HepG2 (cell line): Measurements from ENCODE around the gene SRRM3. TPM values are rescaled to one million over a fixed set of nuclear protein-coding genes. Genes with fewer than 3 reads are reported as not detected.

ENCODE experiments used
- ARNT2 ChIP-seq: sonication (generic); formaldehyde crosslinking; IDR thresholded peaks from 2 replicates; pipeline ENCODE4 v1.8.0; 2022; ENCODE audit warnings: mild to moderate bottlenecking, low read depth, missing genetic modification reagents, moderate library complexity
- ASH2L ChIP-seq: fragments of 300-600, 200-600 bp; sonication (generic); IDR thresholded peaks from 2 replicates; pipeline ENCODE4 v1.7.0; 2017; ENCODE audit warnings: low read depth, mild to moderate bottlenecking, moderate library complexity, mixed read lengths, low read length; ENCODE audit not compliant: insufficient read length
- EP300 ChIP-seq, 3 experiments: sonication (generic) in 1 of 3; formaldehyde crosslinking in 1 of 3; IDR thresholded peaks; 2 replicates each; pipeline versions ENCODE4 v1.5.1 to v1.6.1; 2011 to 2020; ENCODE audit warnings: low read depth in 2 of 3, low read length in 2 of 3, borderline replicate concordance in 1 of 3, improper control_type of control experiment in 1 of 3, mild to moderate bottlenecking in 1 of 3, missing genetic modification reagents in 1 of 3, moderate library complexity in 1 of 3
- FOXA3 ChIP-seq: IDR thresholded peaks from 2 replicates; pipeline ENCODE4 v1.6.1; 2016; ENCODE audit warnings: missing genetic modification reagents, missing compliant biosample characterization
- FOXO1 ChIP-seq: sonication (generic); formaldehyde crosslinking; IDR thresholded peaks from 2 replicates; pipeline ENCODE4 v1.4.0; 2020; ENCODE audit warnings: missing genetic modification reagents
- GABPB1 ChIP-seq: IDR thresholded peaks from 2 replicates; pipeline ENCODE4 v1.6.1; 2016; ENCODE audit warnings: mild to moderate bottlenecking, missing genetic modification reagents, moderate library complexity, missing compliant biosample characterization
- MAF1 ChIP-seq: sonication (generic); formaldehyde crosslinking; IDR thresholded peaks from 2 replicates; pipeline ENCODE4 v1.5.0; 2020; ENCODE audit warnings: missing genetic modification reagents, borderline replicate concordance
- NRL ChIP-seq: sonication (generic); formaldehyde crosslinking; IDR thresholded peaks from 2 replicates; pipeline ENCODE4 v1.5.0; 2020; ENCODE audit warnings: missing genetic modification reagents, mild to moderate bottlenecking, moderate library complexity, borderline replicate concordance
- PAWR ChIP-seq: sonication (generic); formaldehyde crosslinking; IDR thresholded peaks from 2 replicates; pipeline ENCODE4 v1.4.0; 2020; ENCODE audit warnings: missing genetic modification reagents, mild to moderate bottlenecking, borderline replicate concordance
- PAX8 ChIP-seq: sonication (generic); formaldehyde crosslinking; IDR thresholded peaks from 2 replicates; pipeline ENCODE4 v1.8.0; 2022; ENCODE audit warnings: mild to moderate bottlenecking, missing genetic modification reagents, borderline replicate concordance
- PHF20 ChIP-seq: sonication (generic); formaldehyde crosslinking; IDR thresholded peaks from 2 replicates; pipeline ENCODE4 v1.5.0; 2020; ENCODE audit warnings: mild to moderate bottlenecking, missing genetic modification reagents
- RFX5 ChIP-seq: IDR thresholded peaks from 2 replicates; pipeline ENCODE4 v1.6.1; 2011; ENCODE audit warnings: low read depth, low read length, improper control_type of control experiment
- SP4 ChIP-seq: sonication (generic); formaldehyde crosslinking; IDR thresholded peaks from 2 replicates; pipeline ENCODE4 v1.8.1; 2023; ENCODE audit warnings: mild to moderate bottlenecking, missing genetic modification reagents
- TARDBP ChIP-seq: sonication (generic); formaldehyde crosslinking; IDR thresholded peaks from 2 replicates; pipeline ENCODE4 v1.8.0; 2022; ENCODE audit warnings: mild to moderate bottlenecking, missing genetic modification reagents
- ZFP36L1 ChIP-seq: sonication (generic); formaldehyde crosslinking; IDR thresholded peaks from 2 replicates; pipeline ENCODE4 v1.8.0; 2022; ENCODE audit warnings: mild to moderate bottlenecking, missing genetic modification reagents, moderate library complexity
- ZMAT3 ChIP-seq: sonication (generic); formaldehyde crosslinking; conservative IDR thresholded peaks from 2 replicates; pipeline ENCODE4 v1.7.0; 2021; ENCODE audit warnings: missing genetic modification reagents
- ZNF136 ChIP-seq: sonication (generic); formaldehyde crosslinking; IDR thresholded peaks from 2 replicates; pipeline ENCODE4 v1.8.1; 2022; ENCODE audit warnings: low read depth, mild to moderate bottlenecking, moderate library complexity, missing genetic modification reagents
- ZNF160 ChIP-seq: sonication (generic); formaldehyde crosslinking; IDR thresholded peaks from 2 replicates; pipeline ENCODE4 v1.8.0; 2022; ENCODE audit warnings: mild to moderate bottlenecking, inconsistent platforms, missing genetic modification reagents
- ZNF329 ChIP-seq: sonication (generic); formaldehyde crosslinking; IDR thresholded peaks from 2 replicates; pipeline ENCODE4 v1.9.0; 2021; ENCODE audit warnings: low read depth, mild to moderate bottlenecking, missing genetic modification reagents
- ZNF619 ChIP-seq: sonication (generic); formaldehyde crosslinking; IDR thresholded peaks from 2 replicates; pipeline ENCODE4 v1.4.0; 2020; ENCODE audit warnings: mild to moderate bottlenecking, missing genetic modification reagents
- polyA plus RNA-seq, 8 experiments: library from polyadenylated mRNA; depleted of rRNA in 3 of 8; stranded (reverse) in 7 of 8; unstranded in 1 of 8; fragments of >200 nt; fragmentation: Illumina TruSeq in 4 of 8; extraction: Trizol in 4 of 8; gene quantifications; 2 replicates each; pipeline versions ENCODE4 v1.2.1 to v1.2.3, GENCODE V29; 2011 to 2016; ENCODE audit warnings: low read depth in 4 of 8, missing spikeins in 1 of 8, mixed read lengths in 1 of 8; ENCODE audit not compliant: insufficient read depth in 1 of 8
- total RNA-seq, 5 experiments: library from RNA; depleted of rRNA; stranded (reverse); fragments of >200 nt; fragmentation: Illumina TruSeq; extraction: Trizol; gene quantifications; 2 replicates each; pipeline ENCODE4 v1.2.3, GENCODE V29; 2016; ENCODE audit warnings: low read depth in 1 of 5
- TF ChIP-seq, protein P1 (sequence below): sonication (generic); formaldehyde crosslinking; IDR thresholded peaks from 2 replicates; pipeline ENCODE4 v1.4.0; 2020; ENCODE audit warnings: missing genetic modification reagents, mild to moderate bottlenecking, borderline replicate concordance
- TF ChIP-seq, protein P2 (sequence below): sonication (generic); formaldehyde crosslinking; IDR thresholded peaks from 2 replicates; pipeline ENCODE4 v1.8.0; 2022; ENCODE audit warnings: mild to moderate bottlenecking, missing genetic modification reagents; ENCODE audit not compliant: insufficient replicate concordance
- TF ChIP-seq, protein P3 (sequence below): IDR thresholded peaks from 2 replicates; pipeline ENCODE4 v1.6.1; 2016; ENCODE audit warnings: low read depth

SRRM3 gene
- total and polyA plus RNA-seq, 2 of the 13 experiments (the other 11 are each of a cell fraction or from before 2014, with no cell fraction given) = 0.13 to 0.54 TPM

- TF ChIP-seq ZNF136 (CRISPR knock-in tag) = no peak
- 0 out of 2 replicates have a peak, but pooled peaks have one; percentile 36 for TF ChIP-seq PAWR (CRISPR knock-in tag)
- TF ChIP-seq, protein P1, sequence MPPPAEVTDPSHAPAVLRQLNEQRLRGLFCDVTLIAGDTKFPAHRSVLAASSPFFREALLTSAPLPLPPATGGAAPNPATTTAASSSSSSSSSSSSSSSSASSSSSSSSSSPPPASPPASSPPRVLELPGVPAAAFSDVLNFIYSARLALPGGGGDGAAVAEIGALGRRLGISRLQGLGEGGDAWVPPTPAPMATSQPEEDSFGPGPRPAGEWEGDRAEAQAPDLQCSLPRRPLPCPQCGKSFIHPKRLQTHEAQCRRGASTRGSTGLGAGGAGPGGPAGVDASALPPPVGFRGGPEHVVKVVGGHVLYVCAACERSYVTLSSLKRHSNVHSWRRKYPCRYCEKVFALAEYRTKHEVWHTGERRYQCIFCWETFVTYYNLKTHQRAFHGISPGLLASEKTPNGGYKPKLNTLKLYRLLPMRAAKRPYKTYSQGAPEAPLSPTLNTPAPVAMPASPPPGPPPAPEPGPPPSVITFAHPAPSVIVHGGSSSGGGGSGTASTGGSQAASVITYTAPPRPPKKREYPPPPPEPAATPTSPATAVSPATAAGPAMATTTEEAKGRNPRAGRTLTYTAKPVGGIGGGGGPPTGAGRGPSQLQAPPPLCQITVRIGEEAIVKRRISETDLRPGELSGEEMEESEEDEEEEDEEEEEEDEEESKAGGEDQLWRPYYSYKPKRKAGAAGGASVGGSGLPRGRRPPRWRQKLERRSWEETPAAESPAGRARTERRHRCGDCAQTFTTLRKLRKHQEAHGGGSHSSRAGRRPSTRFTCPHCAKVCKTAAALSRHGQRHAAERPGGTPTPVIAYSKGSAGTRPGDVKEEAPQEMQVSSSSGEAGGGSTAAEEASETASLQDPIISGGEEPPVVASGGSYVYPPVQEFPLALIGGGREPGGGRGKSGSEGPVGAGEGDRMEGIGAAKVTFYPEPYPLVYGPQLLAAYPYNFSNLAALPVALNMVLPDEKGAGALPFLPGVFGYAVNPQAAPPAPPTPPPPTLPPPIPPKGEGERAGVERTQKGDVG (CRISPR knock-in tag) = no peak
- TF ChIP-seq ARNT2 (CRISPR knock-in tag) = no peak
- no peak for TF ChIP-seq MAF1 (CRISPR knock-in tag)
- TF ChIP-seq TARDBP (CRISPR knock-in tag) = peak; percentile 68; the same call in 1 of the 2 replicates
- peak; percentile 7; the same call in 1 of the 2 replicates for TF ChIP-seq PHF20 (CRISPR knock-in tag)
- TF ChIP-seq ZNF619 (CRISPR knock-in tag) = peak; percentile 90; the same call in 1 of the 2 replicates
- peak; percentile 81 for TF ChIP-seq SP4 (CRISPR knock-in tag)
- TF ChIP-seq ZFP36L1 (CRISPR knock-in tag) = no peak
- TF ChIP-seq, protein P2, sequence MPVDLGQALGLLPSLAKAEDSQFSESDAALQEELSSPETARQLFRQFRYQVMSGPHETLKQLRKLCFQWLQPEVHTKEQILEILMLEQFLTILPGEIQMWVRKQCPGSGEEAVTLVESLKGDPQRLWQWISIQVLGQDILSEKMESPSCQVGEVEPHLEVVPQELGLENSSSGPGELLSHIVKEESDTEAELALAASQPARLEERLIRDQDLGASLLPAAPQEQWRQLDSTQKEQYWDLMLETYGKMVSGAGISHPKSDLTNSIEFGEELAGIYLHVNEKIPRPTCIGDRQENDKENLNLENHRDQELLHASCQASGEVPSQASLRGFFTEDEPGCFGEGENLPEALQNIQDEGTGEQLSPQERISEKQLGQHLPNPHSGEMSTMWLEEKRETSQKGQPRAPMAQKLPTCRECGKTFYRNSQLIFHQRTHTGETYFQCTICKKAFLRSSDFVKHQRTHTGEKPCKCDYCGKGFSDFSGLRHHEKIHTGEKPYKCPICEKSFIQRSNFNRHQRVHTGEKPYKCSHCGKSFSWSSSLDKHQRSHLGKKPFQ (CRISPR knock-in tag) = peak; percentile 83
- TF ChIP-seq GABPB1 (CRISPR knock-in tag) = peak; percentile 79; the same call in 1 of the 2 replicates
- TF ChIP-seq ZMAT3 (CRISPR knock-in tag) = 0 out of 2 replicates have a peak, but pooled peaks have one; percentile 38
- TF ChIP-seq EP300 (IDR thresholded peaks at IDR 0.05; ENCODE audit: low read depth in 2 of 2, low read length in 2 of 2) = peak in 1 of 2 experiments; percentile 82; a peak in 2 of 4 replicates
- no peak for TF ChIP-seq EP300 (CRISPR knock-in tag; IDR thresholded peaks at IDR 0.05; ENCODE audit: borderline replicate concordance)
- peak; percentile 100 for TF ChIP-seq RFX5
- TF ChIP-seq ASH2L = no peak
- TF ChIP-seq NRL (CRISPR knock-in tag) = peak; percentile 62; the same call in 1 of the 2 replicates
- 0 out of 2 replicates have a peak, but pooled peaks have one; percentile 14 for TF ChIP-seq FOXA3
- no peak; the same call in 1 of the 2 replicates for TF ChIP-seq FOXO1 (CRISPR knock-in tag)
- TF ChIP-seq, protein P3, sequence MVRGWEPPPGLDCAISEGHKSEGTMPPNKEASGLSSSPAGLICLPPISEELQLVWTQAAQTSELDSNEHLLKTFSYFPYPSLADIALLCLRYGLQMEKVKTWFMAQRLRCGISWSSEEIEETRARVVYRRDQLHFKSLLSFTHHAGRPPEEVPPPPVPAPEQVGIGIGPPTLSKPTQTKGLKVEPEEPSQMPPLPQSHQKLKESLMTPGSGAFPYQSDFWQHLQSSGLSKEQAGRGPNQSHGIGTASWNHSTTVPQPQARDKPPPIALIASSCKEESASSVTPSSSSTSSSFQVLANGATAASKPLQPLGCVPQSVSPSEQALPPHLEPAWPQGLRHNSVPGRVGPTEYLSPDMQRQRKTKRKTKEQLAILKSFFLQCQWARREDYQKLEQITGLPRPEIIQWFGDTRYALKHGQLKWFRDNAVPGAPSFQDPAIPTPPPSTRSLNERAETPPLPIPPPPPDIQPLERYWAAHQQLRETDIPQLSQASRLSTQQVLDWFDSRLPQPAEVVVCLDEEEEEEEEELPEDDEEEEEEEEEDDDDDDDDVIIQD (CRISPR knock-in tag) = no peak
- 0 out of 2 replicates have a peak, but pooled peaks have one; percentile 51 for TF ChIP-seq ZNF160 (CRISPR knock-in tag)
- TF ChIP-seq PAX8 (CRISPR knock-in tag) = no peak
- no peak for TF ChIP-seq ZNF329
Measured at GRCh38 chr7:76317782-76318487, 116.2 kb downstream of the SRRM3 start (continued).
